Keratinocyte (primary cell): ENCODE data around the gene SH2B3.

Experiments used
- CTCF ChIP-seq, 3 experiments: IDR thresholded peaks in 1 of 3; conservative IDR thresholded peaks in 1 of 3; optimal IDR thresholded peaks in 1 of 3; 2 replicates in 2 of 3; 3 replicates in 1 of 3; pipeline versions ENCODE3 to v1.5.1; 2011; ENCODE audit warnings: low read length in 3 of 3, mild to moderate bottlenecking in 3 of 3, moderate library complexity in 2 of 3, control low read depth in 1 of 3, inconsistent platforms in 1 of 3; ENCODE audit not compliant: insufficient read depth in 2 of 3; ENCODE audit errors: extremely low read depth in 1 of 3
- EZH2 ChIP-seq: IDR thresholded peaks from one replicate; pipeline ENCODE4 v1.6.1; 2012; ENCODE audit warnings: inconsistent platforms, mild to moderate bottlenecking, low read length, moderate library complexity

GRCh38 chr12:111458546-111459172, 52.9 kb downstream of the SH2B3 start:
- no peak for TF ChIP-seq CTCF (optimal IDR thresholded peaks at IDR 0.05 in 1 of 3, IDR thresholded peaks at IDR 0.05 in 1 of 3, conservative IDR thresholded peaks at IDR 0.05 in 1 of 3; ENCODE audit: extremely low read depth in 1 of 3, insufficient read depth in 2 of 3, low read length in 3 of 3)
- TF ChIP-seq EZH2: no peak
